Activated CD4-positive, alpha-beta T cell treated with anti-CD3 and anti-CD28 coated beads for 48 hours (primary cell): ENCODE results near the gene TAF4B.
"Not testable (repeated sequence)": the region's sequence is repeated elsewhere in the genome, so short reads cannot be mapped to it uniquely, and the experiment has no call there.

Experiments
- DNase-seq: peaks from one replicate; pipeline ENCODE4 v3.0.0-alpha.2; 2020

Gene TAF4B

GRCh38 chr18:26432651-26433424 is 206.6 kb downstream of the TAF4B start:
- DNase-seq = no peak

- no peak for DNase-seq
Measured at GRCh38 chr18:26434887-26435286, 208.6 kb downstream of the TAF4B start.

GRCh38 chr18:26435415-26436095 is 209.3 kb downstream of the TAF4B start:
- no peak for DNase-seq

GRCh38 chr18:26436176-26437051 is 210.2 kb downstream of the TAF4B start:
- DNase-seq = no peak

GRCh38 chr18:26437634-26438033 is 211.4 kb downstream of the TAF4B start:
- DNase-seq = not testable (repeated sequence)

GRCh38 chr18:26438980-26439379 is 212.7 kb downstream of the TAF4B start:
- no peak for DNase-seq

- no peak for DNase-seq
Measured at GRCh38 chr18:26439537-26439936, 213.3 kb downstream of the TAF4B start.

- DNase-seq = no peak
Measured at GRCh38 chr18:26440644-26441043, 214.4 kb downstream of the TAF4B start.
